ENCODE results near the gene E2F2. TPM values are rescaled to one million over a fixed set of nuclear protein-coding genes. Genes with fewer than 3 reads are reported as not detected.

E2F2 gene
- total RNA-seq, 1 donor from 2014 or later, result 0.15 TPM

- DNase-seq (ENCODE audit: low spot score) (no peak), ATAC-seq (no peak)
These were observed 64.5 kb downstream of the E2F2 start for GRCh38 chr1:23466423-23466989.

- DNase-seq (ENCODE audit: low spot score) (no peak), ATAC-seq (no peak)
These were observed 67.7 kb downstream of the E2F2 start for GRCh38 chr1:23463286-23463685.

GRCh38 chr1:23462766-23463165 lies 68.3 kb downstream of the E2F2 start:
- DNase-seq (ENCODE audit: low spot score) (no peak), ATAC-seq (no peak)

GRCh38 chr1:23461050-23461449 lies 70.0 kb downstream of the E2F2 start:
- ATAC-seq, result no peak

GRCh38 chr1:23460519-23460918 lies 70.5 kb downstream of the E2F2 start:
- DNase-seq (ENCODE audit: low spot score) (no peak), ATAC-seq (no peak)

More at GRCh38 chr1:23461050-23461449, 70.0 kb downstream of the E2F2 start:
- no peak for DNase-seq (ENCODE audit: low spot score)

GRCh38 chr1:23459338-23459757 lies 71.7 kb downstream of the E2F2 start:
- ATAC-seq (no peak), DNase-seq (ENCODE audit: low spot score) (no peak)

Other genes with a start within 250 kb of the E2F2 start
- 32.2 TPM for gene HNRNPR, start 186.9 kb downstream of the E2F2 start, total RNA-seq
- gene ZNF436, start 161.4 kb downstream of the E2F2 start, total RNA-seq, result 3.7 TPM
- gene TCEA3, start 106.5 kb downstream of the E2F2 start, total RNA-seq, result 70.9 TPM
- gene ASAP3, start 47.1 kb downstream of the E2F2 start, total RNA-seq, result 16.7 TPM
- gene ID3, start 28.3 kb upstream of the E2F2 start, total RNA-seq, result 19.7 TPM
- 306 TPM for gene RPL11, start 160.6 kb upstream of the E2F2 start, total RNA-seq
- 35.2 TPM for gene ELOA, start 212.2 kb upstream of the E2F2 start, total RNA-seq
- gene PITHD1, start 247.2 kb upstream of the E2F2 start, total RNA-seq, result 32.9 TPM